UCSD-AML1 (cell line): ENCODE data around the gene CAPN5.

Experiments used
- DNase-seq: peaks from one replicate; lab custom pipeline; 2025; ENCODE audit not compliant: unreplicated experiment; lab: John Stamatoyannopoulos, UW

CAPN5 gene

DNA sequence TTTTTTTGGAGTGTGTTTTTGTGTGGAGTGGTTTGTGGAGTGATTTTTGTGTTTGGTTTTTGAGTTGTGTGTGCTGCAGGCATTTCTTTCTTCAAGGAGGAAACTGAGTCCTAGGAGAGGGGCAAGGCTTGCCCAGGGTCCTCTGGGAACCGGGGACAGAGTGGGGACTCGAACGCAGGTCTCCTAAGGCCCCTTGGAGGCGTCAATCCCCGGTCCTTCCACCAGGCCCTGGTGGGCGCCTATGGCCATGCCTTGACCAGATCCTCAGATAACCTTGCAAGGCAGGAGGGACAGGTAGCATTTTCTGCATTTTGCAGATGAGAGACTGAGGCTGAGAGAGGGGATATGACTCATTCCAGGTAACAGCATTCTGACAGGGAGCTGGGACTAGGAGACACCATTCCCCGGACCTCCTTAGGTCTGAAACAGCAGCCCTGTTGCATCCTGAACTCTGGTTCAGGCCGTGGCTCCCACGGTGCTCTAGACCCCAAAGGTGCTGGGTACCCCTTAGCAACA lies 100.4 kb downstream of the CAPN5 start:
- no peak for DNase-seq

DNA sequence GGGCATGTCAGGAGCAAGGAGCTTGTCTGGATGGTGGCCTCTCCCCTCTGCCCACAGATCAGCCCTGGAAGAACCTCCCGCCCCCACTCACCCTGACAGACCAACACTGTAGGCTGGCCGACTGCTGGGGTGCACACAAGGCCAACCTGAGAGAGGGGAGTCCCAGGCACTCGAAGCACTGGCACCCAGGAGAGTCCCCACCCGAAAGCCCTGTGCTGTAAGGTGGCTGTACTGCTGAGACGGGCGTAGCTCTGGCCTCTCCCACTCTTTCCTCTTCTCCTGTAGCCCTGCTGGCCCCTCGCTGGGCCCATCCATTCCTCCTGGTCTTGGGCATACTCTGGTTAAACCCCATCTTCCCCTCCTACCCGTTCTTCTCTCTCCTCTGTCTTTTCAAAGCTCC lies 101.0 kb downstream of the CAPN5 start:
- peak; percentile 44 for DNase-seq

- no peak for DNase-seq
Observed at GRCh38 chr11:77170107-77170506, 103.3 kb downstream of the CAPN5 start.

DNA sequence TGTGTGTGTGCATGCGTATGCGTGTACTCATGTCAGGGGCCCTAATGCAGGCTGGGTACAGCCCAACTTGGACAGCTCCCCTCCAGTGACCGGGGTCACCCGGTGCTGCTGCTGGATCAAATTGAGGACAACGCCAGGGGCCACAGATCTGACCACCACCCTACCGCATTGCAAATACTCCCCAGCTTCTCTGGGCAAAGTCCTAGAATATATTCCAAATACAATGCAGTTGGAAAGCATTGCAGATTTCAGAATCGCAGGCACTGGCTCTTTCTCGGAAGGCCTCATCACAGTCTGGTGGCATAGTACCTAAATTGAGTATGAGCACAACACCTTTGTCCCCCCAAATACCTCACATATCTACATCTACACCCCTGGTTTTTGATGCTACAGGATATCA lies 104.5 kb downstream of the CAPN5 start:
- no peak for DNase-seq

DNA sequence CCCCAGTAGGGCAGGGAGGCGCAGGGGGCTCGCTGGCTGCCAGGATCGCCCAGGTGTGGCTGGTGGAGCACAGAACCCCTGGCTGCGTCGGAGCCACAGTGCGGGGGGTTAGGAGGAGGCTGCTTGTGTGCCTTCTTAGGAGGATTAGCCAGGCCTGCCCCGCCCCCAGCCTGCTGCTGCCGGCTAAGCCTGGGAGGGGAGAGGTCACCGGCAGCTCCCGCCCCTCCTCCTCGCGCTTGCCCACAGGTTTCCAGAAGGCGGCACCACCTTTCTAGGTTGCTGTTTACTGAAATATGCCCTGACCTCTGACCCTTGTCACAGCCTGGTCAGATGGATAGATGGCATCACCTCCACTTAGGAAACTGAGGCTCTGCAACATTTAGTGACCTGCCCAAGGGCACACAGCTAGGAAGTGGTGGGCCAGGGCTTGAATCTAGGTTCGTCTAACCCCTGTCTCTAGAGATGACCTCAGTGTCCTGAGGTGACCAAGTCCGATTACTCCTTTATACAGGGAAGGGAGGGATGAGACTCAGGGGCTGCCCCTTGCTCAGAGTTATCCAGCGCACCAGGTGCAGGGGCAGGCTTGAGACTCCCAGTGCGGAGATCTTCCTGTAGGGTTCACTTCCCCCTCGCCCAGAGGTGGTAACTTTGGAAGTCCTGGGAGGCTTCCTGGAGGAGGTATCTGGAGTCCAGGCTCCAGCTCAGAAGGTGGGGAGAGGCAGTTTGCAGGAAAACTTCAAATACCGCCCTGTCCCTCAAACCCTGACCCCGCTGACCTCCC lies 105.3 kb downstream of the CAPN5 start:
- DNase-seq = peak; percentile 43

DNA sequence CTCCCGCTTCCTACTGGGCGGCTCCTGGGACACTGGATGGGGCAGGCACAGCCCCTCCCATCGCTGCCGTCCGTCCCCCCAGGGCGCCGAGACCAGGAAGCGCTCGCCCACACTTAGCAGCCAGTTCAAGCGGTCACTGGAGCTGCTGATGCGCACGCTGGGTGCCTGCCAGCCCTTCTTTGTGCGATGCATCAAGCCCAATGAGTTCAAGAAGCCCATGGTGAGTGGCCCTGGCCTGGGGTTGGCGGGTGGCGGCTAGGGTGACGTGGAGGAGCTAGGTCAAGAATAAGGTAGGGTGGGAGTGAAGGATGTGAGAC lies 105.9 kb downstream of the CAPN5 start:
- peak; percentile 66 for DNase-seq

DNA sequence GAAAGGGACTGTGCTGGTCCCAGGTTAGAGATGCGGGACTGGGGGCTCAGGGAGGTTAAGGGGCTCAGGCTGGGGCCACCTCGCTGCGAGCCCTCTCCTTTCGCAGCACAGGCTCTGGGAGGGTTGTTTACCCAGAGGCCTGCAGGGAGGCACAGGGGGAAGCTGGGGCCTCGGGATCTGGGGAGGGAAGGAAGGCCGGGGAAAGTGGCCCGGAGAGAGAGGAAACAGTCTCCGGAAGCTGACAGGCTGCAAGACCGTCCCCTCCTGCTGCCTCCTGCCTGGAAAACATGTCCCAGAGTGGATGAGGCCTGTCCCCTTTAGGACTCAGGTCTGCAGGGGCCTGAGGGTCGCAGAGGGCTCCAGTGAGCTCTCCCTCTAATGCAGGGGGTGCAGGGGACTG lies 106.7 kb downstream of the CAPN5 start:
- DNase-seq = peak; percentile 65

- no peak for DNase-seq
Observed at GRCh38 chr11:77174559-77174958, 107.8 kb downstream of the CAPN5 start.

DNA sequence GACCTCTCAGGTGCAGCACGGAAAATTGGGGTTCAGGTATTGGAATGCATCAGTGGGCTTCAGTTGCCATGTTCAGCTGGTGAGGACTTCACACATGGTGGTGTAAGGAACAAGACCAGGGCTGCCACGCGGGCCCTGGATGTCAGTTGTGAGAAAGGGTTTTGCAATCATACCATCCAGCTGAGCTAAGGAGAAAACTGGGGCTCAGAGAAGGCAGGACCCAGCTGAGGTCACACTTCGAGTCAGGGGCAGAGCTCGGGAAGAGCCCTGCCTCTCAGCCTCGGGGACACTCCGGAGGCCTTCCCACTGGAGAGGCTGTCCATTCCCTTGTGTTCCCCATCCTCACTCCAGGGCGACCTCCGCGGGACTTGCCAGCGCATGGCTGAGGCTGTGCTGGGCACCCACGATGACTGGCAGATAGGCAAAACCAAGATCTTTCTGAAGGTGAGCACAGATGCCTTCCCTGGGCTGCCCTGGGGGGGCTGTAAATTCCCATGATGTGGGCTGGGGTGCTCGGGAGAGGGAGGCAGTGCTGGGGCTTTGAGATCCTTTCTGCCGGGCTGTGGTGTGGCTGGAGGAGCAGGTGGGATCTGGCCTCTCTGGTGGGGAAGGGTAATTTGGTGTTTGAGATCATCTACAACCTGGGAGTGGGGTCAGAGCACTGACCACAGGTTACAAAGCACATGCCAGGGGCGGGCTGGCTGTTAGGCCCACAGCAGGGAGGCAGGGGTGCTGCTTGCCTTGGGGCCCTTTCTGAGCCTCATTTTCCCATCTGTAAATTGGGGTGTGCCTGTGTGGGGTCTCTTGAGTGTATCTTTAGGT lies 108.5 kb downstream of the CAPN5 start:
- DNase-seq = no peak
